ENCODE measurements around the gene EGF. TPM values are rescaled to one million over a fixed set of nuclear protein-coding genes. Genes with fewer than 3 reads are reported as not detected.
A peak's percentile ranks its signal among the peaks of the same experiment; 100 is the strongest.
"Not testable (repeated sequence)": the region's sequence is repeated elsewhere in the genome, so short reads cannot be mapped to it uniquely, and the experiment has no call there.

EGF gene
- 0.15 TPM for total RNA-seq

- no peak for DNase-seq (ENCODE audit: low spot score)
- ATAC-seq, result no peak
Observed at GRCh38 chr4:109912706-109913595, at the start of gene EGF. Gene EGF (plus strand): TSS chr4:109912883. CDS start chr4:109913336, 453 bp downstream.

GRCh38 chr4:109864134-109864533 is 48.5 kb upstream of the EGF start:
- ATAC-seq (peak; percentile 42), DNase-seq (ENCODE audit: low spot score) (no peak)

GRCh38 chr4:109870061-109870460 is 42.6 kb upstream of the EGF start:
- DNase-seq (ENCODE audit: low spot score) (no peak), ATAC-seq (no peak)

GRCh38 chr4:109872065-109872464 is 40.6 kb upstream of the EGF start:
- no peak for DNase-seq (ENCODE audit: low spot score)
- no peak for ATAC-seq

GRCh38 chr4:109872950-109873656 is 39.6 kb upstream of the EGF start:
- DNase-seq (ENCODE audit: low spot score), result no peak
- ATAC-seq, result peak; percentile 73

- no peak for DNase-seq (ENCODE audit: low spot score)
- ATAC-seq, result peak; percentile 19
Observed at GRCh38 chr4:109873791-109874514, 38.7 kb upstream of the EGF start.

- ATAC-seq (no peak), DNase-seq (ENCODE audit: low spot score) (no peak)
Observed at GRCh38 chr4:109875106-109875505, 37.6 kb upstream of the EGF start.

GRCh38 chr4:109875553-109875952 is 37.1 kb upstream of the EGF start:
- not testable (repeated sequence) for ATAC-seq; DNase-seq (ENCODE audit: low spot score)

GRCh38 chr4:109876634-109877265 is 35.9 kb upstream of the EGF start:
- DNase-seq (ENCODE audit: low spot score) (no peak), ATAC-seq (no peak)

GRCh38 chr4:109877400-109877799 is 35.3 kb upstream of the EGF start:
- ATAC-seq, result no peak

GRCh38 chr4:109878355-109878754 is 34.3 kb upstream of the EGF start:
- ATAC-seq, result no peak
- DNase-seq (ENCODE audit: low spot score), result no peak

More at GRCh38 chr4:109877400-109877799, 35.3 kb upstream of the EGF start:
- no peak for DNase-seq (ENCODE audit: low spot score)

GRCh38 chr4:109879081-109879480 is 33.6 kb upstream of the EGF start:
- DNase-seq (ENCODE audit: low spot score), result no peak
- peak; percentile 44 for ATAC-seq

GRCh38 chr4:109879636-109880314 is 32.9 kb upstream of the EGF start:
- no peak for ATAC-seq
- DNase-seq (ENCODE audit: low spot score), result no peak

GRCh38 chr4:109886303-109886702 is 26.4 kb upstream of the EGF start:
- ATAC-seq, result no peak
- DNase-seq (ENCODE audit: low spot score), result no peak

- ATAC-seq (no peak), DNase-seq (ENCODE audit: low spot score) (no peak)
Observed at GRCh38 chr4:109887071-109887470, 25.6 kb upstream of the EGF start.

GRCh38 chr4:109890076-109890475 is 22.6 kb upstream of the EGF start:
- ATAC-seq (no peak), DNase-seq (ENCODE audit: low spot score) (no peak)

- DNase-seq (ENCODE audit: low spot score), result no peak
- ATAC-seq, result no peak
Observed at GRCh38 chr4:109902559-109903251, 10.0 kb upstream of the EGF start.

GRCh38 chr4:109908731-109909130 is 4.0 kb upstream of the EGF start:
- ATAC-seq, result no peak
- no peak for DNase-seq (ENCODE audit: low spot score)

- no peak for DNase-seq (ENCODE audit: low spot score)
- ATAC-seq, result no peak
Observed at GRCh38 chr4:109910256-109910655, 2.4 kb upstream of the EGF start.
